Right cardiac atrium (tissue), 5 donors: ENCODE measurements around the gene BTBD19. TPM values are rescaled to one million over a fixed set of nuclear protein-coding genes. Genes with fewer than 3 reads are reported as not detected.

Experiments
- ATAC-seq, 2 donors: fragments of 200-7000 bp; cut with Tn5 transposase; one replicate each; pipeline versions ENCODE4 v1.8.0 to v1.9.1; 2020; ENCODE audit warnings: moderate library complexity in 2 of 2, mild to moderate bottlenecking in 1 of 2
- DNase-seq, 3 donors: peaks; one replicate each; pipeline ENCODE4 v3.0.0-alpha.2; 2020
- H3K27ac ChIP-seq: one replicate; pipeline ENCODE4 v1.5.1; 2013; ENCODE audit warnings: mild to moderate bottlenecking, low read length, control low read depth, moderate library complexity
- H3K27me3 ChIP-seq: one replicate; pipeline ENCODE4 v1.6.1; 2013; ENCODE audit not compliant: control insufficient read depth, insufficient read depth
- H3K4me1 ChIP-seq: one replicate; pipeline ENCODE4 v1.6.1; 2013; ENCODE audit warnings: low read length; ENCODE audit not compliant: control insufficient read depth, insufficient read depth
- H3K4me3 ChIP-seq: one replicate; pipeline ENCODE4 v1.5.1; 2013; ENCODE audit warnings: low read length, control low read depth
- H3K9me3 ChIP-seq: one replicate; pipeline ENCODE4 v1.6.1; 2013; ENCODE audit warnings: low read length; ENCODE audit not compliant: control insufficient read depth
- WGBS: extraction: QIAGEN DNeasy Blood & Tissue Kit; methylation state at CpG from one replicate; pipeline ENCODE4 v1.1.7; 2013; 5-methylcytosine and 5-hydroxymethylcytosine counted together
- intact Hi-C, 4 donors: fragments of 100-400 bp; cut with DNase I; formaldehyde crosslinking; loops; one replicate each; pipeline versions ENCODE4 v1.11.0 to v1.14.0; 2022 to 2023
- polyA plus RNA-seq: library from polyadenylated mRNA; stranded (reverse); fragments of 200-250 nt; gene quantifications from one replicate; pipeline ENCODE4 v1.2.3, GENCODE V29; 2013
- total RNA-seq, 4 donors: library from RNA; stranded (reverse); fragmentation: NEBNext Ultra II Directional; extraction: Animal tissue kit (Norgen Biotek cat#: 25700); gene quantifications; one replicate each; pipeline ENCODE4 v1.2.1, GENCODE V29; 2021
- donor health status: healthy with polysubstance abuse.
- donor health status: DM: no; HTN: yes; CAD: no.
- donor health status: DM: no; HTN: no; CAD: no.
- donor health status: DM: no; HTN: yes; CAD: no; lungs with severe emphysema.
- donor health status: DM: yes; HTN: yes; CAD: no.

BTBD19 gene
- total and polyA plus RNA-seq, 5 donors = 5.1 to 8.8 (median 5.8) TPM

DNA sequence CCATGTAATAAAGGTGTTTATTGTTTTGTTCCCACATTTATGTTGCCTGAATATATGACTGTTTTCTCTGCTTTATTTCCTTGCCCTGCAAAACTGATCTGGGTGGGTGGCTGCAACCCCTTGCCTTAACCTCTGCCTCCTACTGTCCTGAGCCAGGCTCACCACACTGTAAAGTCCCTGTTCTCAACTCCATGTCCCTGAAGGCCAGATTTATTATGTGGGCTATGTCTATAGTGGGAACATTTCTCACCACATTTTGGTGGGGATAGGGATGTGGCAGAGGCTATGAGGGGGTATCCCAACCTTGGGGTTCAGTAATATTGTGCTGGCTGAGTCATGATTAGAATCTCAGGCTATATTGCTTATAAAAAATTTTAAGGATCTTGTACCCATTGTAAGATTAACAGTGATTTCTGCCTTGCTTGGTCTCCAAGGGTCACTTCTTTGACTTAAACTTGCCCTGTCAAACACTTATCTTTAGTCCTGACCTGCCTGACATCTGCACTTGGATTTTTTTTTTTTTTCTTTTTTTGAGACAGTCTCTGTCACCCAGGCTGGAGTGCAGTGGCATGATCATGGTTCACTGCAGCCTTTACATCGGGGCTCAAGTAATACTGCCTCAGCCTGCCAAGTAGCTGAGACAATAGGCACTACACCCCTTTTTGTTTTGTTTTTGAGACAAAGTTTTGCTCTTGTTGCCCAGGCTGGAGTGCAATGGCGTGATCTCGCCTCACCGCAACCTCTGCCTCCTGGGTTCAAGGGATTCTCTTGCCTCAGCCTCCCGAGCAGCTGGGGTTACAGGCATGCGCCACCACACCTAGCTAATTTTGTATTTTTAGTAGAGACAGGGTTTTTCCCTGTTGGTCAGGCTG, 29.4 kb upstream of the BTBD19 start:
- intact Hi-C loops = no loop called here

DNA sequence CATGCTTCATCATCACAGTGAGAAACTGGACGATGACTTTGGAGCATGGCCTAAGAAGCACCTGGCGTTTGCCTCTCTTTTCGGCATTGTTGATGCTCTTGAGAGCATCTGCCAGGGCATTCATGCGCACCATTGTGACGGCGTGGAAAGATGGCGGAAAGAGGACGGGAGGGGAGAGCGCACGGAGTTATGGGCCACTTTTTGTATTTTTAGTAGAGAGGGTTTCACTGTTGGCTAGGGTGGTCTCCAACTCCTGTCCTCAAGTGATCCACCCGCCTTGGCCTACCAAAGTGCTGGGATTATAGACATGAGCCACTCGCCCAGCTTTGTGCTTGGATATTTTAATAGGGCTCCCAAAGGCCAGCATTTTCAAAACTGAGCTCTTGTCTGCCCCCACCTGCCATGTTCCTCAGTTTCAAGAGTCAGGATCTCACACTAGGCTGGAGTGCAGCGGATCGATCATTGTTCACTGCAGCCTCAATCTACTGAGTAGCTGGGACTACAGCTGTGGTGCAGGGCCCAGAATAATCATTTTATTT, 27.7 kb upstream of the BTBD19 start:
- 91% methylated on average over 14 of the region's 14 CpGs for WGBS
- ATAC-seq (no peak), DNase-seq (peak in 1 of 3 donors; percentile 16)
- H3K9me3 ChIP-seq = no peaks in the 10 kb centered on the region
- H3K4me3 ChIP-seq = no peak overlapping the region
- peaks cover 2% of the 10 kb centered on the region for H3K4me1 ChIP-seq
- H3K27me3 ChIP-seq = no peaks in the 10 kb centered on the region
- intact Hi-C loops = loop anchor here in 1 of 4 donors (10.0 kb wide), 1 partner anchor 54 kb away; no protein-coding TSS in a partner anchor
- H3K27ac ChIP-seq = no peak overlapping the region

More for the DNA sequence above, 29.4 kb upstream of the BTBD19 start:
- no peaks in the 10 kb centered on the region for H3K27me3 ChIP-seq
- H3K9me3 ChIP-seq = no peaks in the 10 kb centered on the region
- peak in 1 of 3 donors; percentile 1 for DNase-seq
- H3K4me3 ChIP-seq = no peak overlapping the region
- ATAC-seq = no peak
- WGBS = 93% methylated on average over 6 of the region's 6 CpGs
- H3K4me1 ChIP-seq = no peaks in the 10 kb centered on the region
- H3K27ac ChIP-seq = no peak overlapping the region

DNA sequence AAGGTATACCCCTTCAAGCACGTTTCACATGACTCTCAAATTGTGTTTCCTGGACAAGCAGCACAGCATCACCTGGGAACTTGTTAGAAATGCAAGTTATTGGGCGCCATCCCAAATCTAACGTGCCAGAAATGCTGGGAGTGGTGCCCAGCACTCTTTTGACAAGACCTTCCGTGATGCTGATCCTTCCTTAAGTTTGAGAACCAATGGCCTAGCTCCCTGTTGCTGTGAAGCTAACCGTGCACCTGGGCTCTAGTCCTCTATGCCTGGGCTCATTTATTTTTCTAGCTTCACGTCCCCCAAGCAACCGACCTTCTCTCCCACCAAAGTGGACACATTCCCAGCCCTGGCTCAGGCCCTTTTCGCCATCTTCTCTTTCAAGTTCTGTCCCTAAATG, 24.6 kb upstream of the BTBD19 start:
- intact Hi-C loops = loop anchor here in 1 of 4 donors (10.0 kb wide), 1 partner anchor 51 kb away; no protein-coding TSS in a partner anchor
- H3K4me1 ChIP-seq = peaks cover 2% of the 10 kb centered on the region
- ATAC-seq (no peak), DNase-seq (peak in 1 of 3 donors; percentile 24)
- peak overlapping the region; percentile 55 for H3K4me3 ChIP-seq
- WGBS = 44% methylated on average over 8 of the region's 8 CpGs
- H3K9me3 ChIP-seq = no peaks in the 10 kb centered on the region
- H3K27me3 ChIP-seq = no peaks in the 10 kb centered on the region
- no peak overlapping the region for H3K27ac ChIP-seq

DNA sequence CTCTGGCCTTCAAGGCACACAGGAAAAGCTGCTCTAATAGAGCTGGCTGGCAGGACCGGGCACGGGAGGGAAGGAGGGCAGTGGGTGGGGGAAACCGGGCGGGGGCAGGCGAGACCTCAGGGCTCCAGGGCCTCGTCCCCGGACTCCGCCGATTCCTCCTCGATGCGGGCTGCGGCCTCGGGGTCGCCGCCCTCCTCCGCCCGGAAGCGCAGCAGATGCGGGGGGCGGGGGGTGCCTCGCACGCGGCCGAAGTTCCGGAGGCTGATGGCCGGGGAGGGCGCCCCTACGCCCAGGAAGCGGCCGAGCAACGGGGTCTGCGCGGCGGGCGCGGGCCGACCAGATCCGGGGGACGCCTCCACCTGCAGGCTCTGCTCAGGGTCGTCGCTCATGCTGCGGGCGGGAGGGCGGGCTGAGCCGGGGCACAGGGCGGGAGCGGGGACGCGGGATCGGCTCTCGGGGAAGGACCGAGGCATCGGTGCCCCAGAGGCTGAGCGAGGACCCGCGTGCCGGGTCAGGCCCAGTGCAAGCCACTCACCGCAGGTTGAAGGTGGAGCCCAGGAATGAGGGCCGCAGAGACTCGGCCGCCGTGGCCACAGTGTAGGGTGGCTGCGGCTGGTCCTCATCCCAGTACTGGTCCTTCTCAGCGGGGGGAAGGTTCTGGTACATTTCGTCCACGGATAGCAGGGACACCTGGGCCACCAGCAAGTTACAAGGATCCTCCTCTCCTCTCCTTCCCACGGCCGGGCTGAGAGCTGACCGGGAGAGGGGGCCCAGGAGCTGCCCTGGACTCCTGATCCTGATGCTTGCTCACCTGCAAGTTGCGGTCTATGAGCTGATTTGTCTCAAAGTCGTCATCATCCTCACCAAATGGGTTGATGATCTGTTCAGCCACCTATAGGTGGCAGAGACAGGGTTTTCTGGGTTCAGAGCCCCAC, 24.0 kb upstream of the BTBD19 start:
- H3K9me3 ChIP-seq = no peaks in the 10 kb centered on the region
- intact Hi-C loops = loop anchor here in 2 of 4 donors (5.0 to 10.0 kb wide), 2 partner anchors 50 to 53 kb away; no protein-coding TSS in a partner anchor
- H3K4me1 ChIP-seq = peaks cover 2% of the 10 kb centered on the region
- H3K4me3 ChIP-seq = peak overlapping the region; percentile 55
- 7% methylated on average over 71 of the region's 71 CpGs for WGBS
- ATAC-seq (peak; percentile 23), DNase-seq (peak in 2 of 3 donors; percentile 74 to 77)
- no peak overlapping the region for H3K27ac ChIP-seq
- no peaks in the 10 kb centered on the region for H3K27me3 ChIP-seq

DNA sequence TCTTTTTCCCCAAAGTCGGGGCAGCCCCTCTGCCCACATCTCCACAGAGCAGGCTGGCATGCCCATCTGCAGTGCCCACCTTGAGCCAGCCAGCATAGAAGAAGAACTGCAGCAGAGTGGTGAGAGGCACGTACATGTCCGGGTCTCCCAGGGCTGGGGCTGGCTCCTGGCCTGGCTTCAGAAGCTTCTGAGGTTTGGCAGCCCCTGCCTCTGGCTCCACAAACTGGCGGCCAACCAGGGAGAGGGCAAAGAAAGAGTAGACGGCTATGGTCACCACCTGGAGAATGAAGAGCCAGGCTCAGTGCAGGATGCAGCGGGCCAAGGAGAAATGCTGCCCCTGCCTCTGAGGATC, 23.3 kb upstream of the BTBD19 start:
- DNase-seq = peak in 1 of 3 donors; percentile 27
- no peak for ATAC-seq
- intact Hi-C loops = loop anchor here in 2 of 4 donors (5.0 to 10.0 kb wide), 2 partner anchors 50 to 52 kb away; no protein-coding TSS in a partner anchor
- no peak overlapping the region for H3K27ac ChIP-seq
- no peaks in the 10 kb centered on the region for H3K27me3 ChIP-seq
- 82% methylated on average over 6 of the region's 6 CpGs for WGBS
- H3K9me3 ChIP-seq = no peaks in the 10 kb centered on the region
- H3K4me3 ChIP-seq = no peak overlapping the region
- peaks cover 2% of the 10 kb centered on the region for H3K4me1 ChIP-seq

DNA sequence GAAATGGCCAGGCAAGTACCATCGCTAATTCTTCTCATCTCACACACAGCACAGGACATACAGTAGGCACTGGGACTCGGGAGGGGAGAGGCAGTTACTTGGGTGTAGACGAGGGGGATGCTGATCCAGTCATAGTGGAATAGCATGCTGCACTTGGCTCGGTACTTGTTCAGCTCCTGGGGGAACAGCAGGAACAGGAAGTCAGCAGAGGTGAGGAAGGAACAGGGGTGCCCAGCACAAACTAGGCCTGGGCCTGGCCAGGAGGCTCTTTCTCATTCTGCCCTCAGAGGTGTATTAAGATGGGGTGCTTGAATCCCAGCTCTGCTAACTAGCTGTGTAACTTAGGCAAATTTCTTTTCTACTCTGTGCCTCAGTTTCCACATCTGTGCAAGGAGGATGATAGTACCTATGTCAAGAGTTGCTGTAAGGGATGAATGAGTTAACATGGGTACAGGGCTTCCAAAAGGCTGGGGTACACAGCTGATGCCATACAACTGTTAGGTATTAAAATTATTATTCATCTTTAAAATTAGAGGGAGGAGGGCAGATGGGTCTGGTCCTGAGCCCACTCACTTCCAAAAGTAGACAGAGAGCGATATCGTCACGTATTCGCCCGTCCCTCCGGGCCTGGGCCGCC, 22.7 kb upstream of the BTBD19 start:
- intact Hi-C loops = loop anchor here in 2 of 4 donors (5.0 to 10.0 kb wide), 2 partner anchors 49 to 52 kb away; no protein-coding TSS in a partner anchor
- WGBS = 38% methylated on average over 11 of the region's 11 CpGs

DNA sequence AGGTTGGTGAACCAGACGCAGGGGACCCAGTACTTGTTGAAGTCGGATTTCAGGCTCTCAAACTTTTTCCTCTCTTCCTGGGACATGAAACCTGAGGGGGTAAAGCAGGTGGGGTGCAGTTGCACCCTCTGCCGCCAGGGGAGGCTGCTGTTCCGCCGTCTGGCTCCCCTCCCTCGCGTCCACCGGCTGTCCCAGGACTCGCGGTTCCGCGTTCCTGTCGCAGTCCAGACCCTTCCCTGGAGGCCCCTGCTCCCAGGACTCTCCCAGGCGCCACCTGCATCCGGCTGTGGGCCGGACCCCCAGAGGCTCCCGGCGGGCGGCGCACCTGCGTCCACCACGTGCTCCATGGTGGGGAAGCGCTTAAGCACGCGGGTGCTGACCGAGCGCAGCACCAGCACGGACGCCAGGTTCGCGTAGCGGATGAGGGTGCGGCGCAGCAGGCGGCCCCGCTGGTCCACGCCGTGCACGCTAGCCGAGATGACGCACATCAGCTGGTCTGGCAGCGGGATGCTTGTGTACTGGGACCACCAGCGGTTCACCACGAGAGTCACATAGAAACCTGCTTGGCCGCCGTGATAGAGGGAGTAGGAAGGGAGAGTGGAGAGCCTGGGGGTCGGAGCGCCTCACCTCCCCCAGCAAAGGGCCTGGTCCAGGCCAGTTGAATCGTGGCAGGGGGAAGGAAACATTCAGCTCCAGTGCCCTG, 22.0 kb upstream of the BTBD19 start:
- Histone ChIP-seq H3K9me3 (no peaks in the 10 kb centered on the region), H3K4me1 (peaks cover 2% of the 10 kb centered on the region), H3K27me3 (no peaks in the 10 kb centered on the region), H3K4me3 (peak overlapping the region; percentile 2), H3K27ac (no peak overlapping the region)
- intact Hi-C loops = loop anchor here in 2 of 4 donors (5.0 to 10.0 kb wide), 2 partner anchors 49 to 51 kb away; no protein-coding TSS in a partner anchor
- DNase-seq = peak; percentile 68 to 89 (median 84)
- ATAC-seq = peak; percentile 70 to 77
- WGBS = 4% methylated on average over 49 of the region's 49 CpGs

More for the DNA sequence above, 22.7 kb upstream of the BTBD19 start:
- no peak for ATAC-seq
- Histone ChIP-seq H3K9me3 (no peaks in the 10 kb centered on the region), H3K4me3 (peak overlapping the region; percentile 2), H3K27ac (no peak overlapping the region), H3K27me3 (no peaks in the 10 kb centered on the region), H3K4me1 (peaks cover 2% of the 10 kb centered on the region)
- DNase-seq = peak in 1 of 3 donors; percentile 36

DNA sequence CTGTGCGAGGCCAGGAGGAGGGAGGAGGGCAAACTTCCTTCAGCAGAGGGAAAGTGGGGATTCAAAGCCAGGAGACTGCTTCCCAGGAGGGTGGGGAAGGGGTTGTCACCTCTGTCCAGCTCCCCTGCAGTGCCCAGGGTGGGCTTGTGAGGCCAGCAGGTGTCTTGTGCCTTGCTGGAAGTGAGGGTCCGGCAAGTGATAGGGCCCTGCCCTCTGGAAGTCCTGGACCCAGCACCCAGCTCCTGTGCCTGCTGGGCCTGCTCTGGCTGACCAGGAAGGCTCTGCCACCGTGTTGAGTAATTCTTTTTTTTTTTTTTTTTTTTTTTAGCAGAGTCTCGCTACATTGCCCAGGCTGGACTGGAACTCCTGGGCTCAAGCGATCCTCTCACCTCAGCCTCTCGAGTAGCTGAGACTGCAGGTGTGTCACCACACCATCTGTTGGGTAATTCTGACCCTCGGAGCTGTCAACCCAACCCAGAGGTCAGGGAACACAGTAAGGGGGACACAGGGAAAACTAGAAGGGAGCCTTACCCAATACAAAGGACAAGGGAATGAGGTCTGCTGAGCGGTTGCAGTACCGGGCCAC, 21.4 kb upstream of the BTBD19 start:
- intact Hi-C loops = loop anchor here in 2 of 4 donors (5.0 to 10.0 kb wide), 2 partner anchors 48 to 50 kb away; no protein-coding TSS in a partner anchor
- ATAC-seq = no peak
- no peaks in the 10 kb centered on the region for H3K27me3 ChIP-seq
- WGBS = 81% methylated on average over 9 of the region's 9 CpGs
- H3K9me3 ChIP-seq = no peaks in the 10 kb centered on the region
- no peak overlapping the region for H3K27ac ChIP-seq
- no peak overlapping the region for H3K4me3 ChIP-seq
- peaks cover 2% of the 10 kb centered on the region for H3K4me1 ChIP-seq
- peak in 1 of 3 donors; percentile 48 for DNase-seq

DNA sequence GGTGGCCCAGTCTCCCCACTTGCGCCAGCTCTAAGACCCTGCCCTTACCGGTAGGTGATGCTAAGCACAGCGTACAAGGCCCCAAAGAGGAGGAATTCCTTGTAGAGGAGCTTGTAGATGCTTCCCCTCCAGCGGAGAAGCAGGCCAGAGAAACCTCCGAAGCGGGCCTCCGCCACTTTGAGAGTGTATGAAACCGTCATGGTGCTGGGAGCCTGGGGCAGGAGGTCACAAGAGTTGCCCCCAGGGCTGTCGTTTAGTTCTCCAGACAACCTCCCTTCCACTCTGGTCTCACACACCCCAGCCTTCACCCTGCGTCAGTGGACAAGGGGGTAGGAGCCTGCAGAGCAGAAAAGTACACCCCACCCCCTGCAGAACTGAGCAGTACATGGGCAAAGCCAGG, 20.8 kb upstream of the BTBD19 start:
- intact Hi-C loops = loop anchor here in 2 of 4 donors (5.0 to 10.0 kb wide), 2 partner anchors 47 to 50 kb away; no protein-coding TSS in a partner anchor
- DNase-seq (peak in 1 of 3 donors; percentile 13), ATAC-seq (no peak)
- WGBS = 93% methylated on average over 10 of the region's 10 CpGs
- Histone ChIP-seq H3K4me1 (peaks cover 2% of the 10 kb centered on the region), H3K27me3 (no peaks in the 10 kb centered on the region), H3K4me3 (no peak overlapping the region), H3K9me3 (no peaks in the 10 kb centered on the region), H3K27ac (no peak overlapping the region)
